ENCODE data around the gene TNKS1BP1.

DNA sequence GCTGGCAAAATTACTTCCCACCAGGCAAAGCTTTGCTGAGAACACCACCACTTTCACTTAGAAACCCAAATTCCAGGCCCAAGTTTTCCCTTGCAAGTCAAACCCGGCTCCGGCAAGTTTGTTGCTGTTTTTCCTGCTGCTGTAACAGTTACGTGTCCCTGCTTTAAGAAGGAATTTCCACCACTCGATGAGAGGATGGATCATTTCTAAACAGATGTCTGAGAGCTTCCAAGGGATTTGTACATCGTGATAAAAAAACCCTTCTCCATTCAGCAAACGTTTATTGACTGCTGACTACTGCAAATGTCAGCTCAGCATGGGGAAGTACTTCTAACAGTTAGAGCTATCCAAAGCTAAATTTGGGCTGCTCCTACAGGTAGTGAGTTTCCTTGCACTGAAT is 33.1 kb upstream of the TNKS1BP1 start:
- TF ChIP-seq, protein P1, sequence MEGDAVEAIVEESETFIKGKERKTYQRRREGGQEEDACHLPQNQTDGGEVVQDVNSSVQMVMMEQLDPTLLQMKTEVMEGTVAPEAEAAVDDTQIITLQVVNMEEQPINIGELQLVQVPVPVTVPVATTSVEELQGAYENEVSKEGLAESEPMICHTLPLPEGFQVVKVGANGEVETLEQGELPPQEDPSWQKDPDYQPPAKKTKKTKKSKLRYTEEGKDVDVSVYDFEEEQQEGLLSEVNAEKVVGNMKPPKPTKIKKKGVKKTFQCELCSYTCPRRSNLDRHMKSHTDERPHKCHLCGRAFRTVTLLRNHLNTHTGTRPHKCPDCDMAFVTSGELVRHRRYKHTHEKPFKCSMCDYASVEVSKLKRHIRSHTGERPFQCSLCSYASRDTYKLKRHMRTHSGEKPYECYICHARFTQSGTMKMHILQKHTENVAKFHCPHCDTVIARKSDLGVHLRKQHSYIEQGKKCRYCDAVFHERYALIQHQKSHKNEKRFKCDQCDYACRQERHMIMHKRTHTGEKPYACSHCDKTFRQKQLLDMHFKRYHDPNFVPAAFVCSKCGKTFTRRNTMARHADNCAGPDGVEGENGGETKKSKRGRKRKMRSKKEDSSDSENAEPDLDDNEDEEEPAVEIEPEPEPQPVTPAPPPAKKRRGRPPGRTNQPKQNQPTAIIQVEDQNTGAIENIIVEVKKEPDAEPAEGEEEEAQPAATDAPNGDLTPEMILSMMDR (IDR thresholded peaks at IDR 0.05) = no peak
- no peak for TF ChIP-seq POLR2A (IDR thresholded peaks at IDR 0.05)

Data from transverse colon (tissue), 3 donors.